Activated T-helper 1 cell treated with anti-CD3 and anti-CD28 coated beads, Interleukin-12 subunit alpha, Interleukin-12 subunit beta, Interleukin-2, Interleukin-4 antibody, amounts not matched to agents 30 ng/mL and 10 ng/mL and 1 ng/mL, durations not matched to agents 14 hours and 24 hours and 36 hours (primary cell): Measurements from ENCODE around the gene CDH2. TPM values are rescaled to one million over a fixed set of nuclear protein-coding genes. Genes with fewer than 3 reads are reported as not detected.

ENCODE experiments used
- DNase-seq: peaks from one replicate; pipeline ENCODE4 v3.0.0; 2021; ENCODE audit warnings: low spot score
- H3K27ac Mint-ChIP-seq: one replicate; pipeline ENCODE4 v1.8.0; 2021; ENCODE audit warnings: mild to moderate bottlenecking, mixed read lengths
- H3K27me3 Mint-ChIP-seq: one replicate; pipeline ENCODE4 v1.8.0; 2022; ENCODE audit warnings: mild to moderate bottlenecking, moderate library complexity, mixed read lengths; ENCODE audit not compliant: insufficient read depth
- H3K36me3 Mint-ChIP-seq: one replicate; pipeline ENCODE4 v1.8.0; 2021; ENCODE audit warnings: low read depth, mixed read lengths
- H3K4me1 Mint-ChIP-seq: one replicate; pipeline ENCODE4 v1.8.0; 2021; ENCODE audit warnings: low read depth, mixed read lengths
- H3K4me3 Mint-ChIP-seq: one replicate; pipeline ENCODE4 v1.8.0; 2021; ENCODE audit warnings: mild to moderate bottlenecking, moderate library complexity, mixed read lengths
- H3K9me3 Mint-ChIP-seq: one replicate; pipeline ENCODE4 v1.8.0; 2021; ENCODE audit warnings: mixed read lengths
- intact Hi-C: fragments of 100-400 bp; cut with micrococcal nuclease; formaldehyde crosslinking; loops from one replicate; pipeline ENCODE4 v1.15.1; 2024
- total RNA-seq: library from RNA; stranded (reverse); gene quantifications from 2 replicates; pipeline ENCODE4 v1.2.3, GENCODE V29; 2022

Gene CDH2
- total RNA-seq, 1 donor from 2014 or later, result 0.16 TPM

- DNase-seq, result no peak
- intact Hi-C loops, result no loop called here
- H3K9me3 Mint-ChIP-seq, result peaks cover 3% of the 10 kb centered on the region
- no peaks in the 10 kb centered on the region for H3K27me3 Mint-ChIP-seq
- no peak overlapping the region for H3K4me3 Mint-ChIP-seq
- H3K4me1 Mint-ChIP-seq, result no peaks in the 10 kb centered on the region
- H3K27ac Mint-ChIP-seq, result no peak overlapping the region
- H3K36me3 Mint-ChIP-seq, result no peaks in the 10 kb centered on the region
Observed at GRCh38 chr18:28134774-28135173, 42.2 kb downstream of the CDH2 start.

GRCh38 chr18:28132084-28132483 is 44.8 kb downstream of the CDH2 start:
- no peaks in the 10 kb centered on the region for H3K36me3 Mint-ChIP-seq
- H3K4me1 Mint-ChIP-seq, result no peaks in the 10 kb centered on the region
- H3K27ac Mint-ChIP-seq, result no peak overlapping the region
- no peaks in the 10 kb centered on the region for H3K9me3 Mint-ChIP-seq
- no peak overlapping the region for H3K4me3 Mint-ChIP-seq
- no peak for DNase-seq
- intact Hi-C loops, result no loop called here
- no peaks in the 10 kb centered on the region for H3K27me3 Mint-ChIP-seq

GRCh38 chr18:28128659-28128980 is 48.3 kb downstream of the CDH2 start:
- H3K4me1 Mint-ChIP-seq, result no peaks in the 10 kb centered on the region
- intact Hi-C loops, result no loop called here
- H3K4me3 Mint-ChIP-seq, result no peak overlapping the region
- H3K27ac Mint-ChIP-seq, result no peak overlapping the region
- H3K9me3 Mint-ChIP-seq, result no peaks in the 10 kb centered on the region
- no peaks in the 10 kb centered on the region for H3K36me3 Mint-ChIP-seq
- DNase-seq, result no peak
- no peaks in the 10 kb centered on the region for H3K27me3 Mint-ChIP-seq

DNA sequence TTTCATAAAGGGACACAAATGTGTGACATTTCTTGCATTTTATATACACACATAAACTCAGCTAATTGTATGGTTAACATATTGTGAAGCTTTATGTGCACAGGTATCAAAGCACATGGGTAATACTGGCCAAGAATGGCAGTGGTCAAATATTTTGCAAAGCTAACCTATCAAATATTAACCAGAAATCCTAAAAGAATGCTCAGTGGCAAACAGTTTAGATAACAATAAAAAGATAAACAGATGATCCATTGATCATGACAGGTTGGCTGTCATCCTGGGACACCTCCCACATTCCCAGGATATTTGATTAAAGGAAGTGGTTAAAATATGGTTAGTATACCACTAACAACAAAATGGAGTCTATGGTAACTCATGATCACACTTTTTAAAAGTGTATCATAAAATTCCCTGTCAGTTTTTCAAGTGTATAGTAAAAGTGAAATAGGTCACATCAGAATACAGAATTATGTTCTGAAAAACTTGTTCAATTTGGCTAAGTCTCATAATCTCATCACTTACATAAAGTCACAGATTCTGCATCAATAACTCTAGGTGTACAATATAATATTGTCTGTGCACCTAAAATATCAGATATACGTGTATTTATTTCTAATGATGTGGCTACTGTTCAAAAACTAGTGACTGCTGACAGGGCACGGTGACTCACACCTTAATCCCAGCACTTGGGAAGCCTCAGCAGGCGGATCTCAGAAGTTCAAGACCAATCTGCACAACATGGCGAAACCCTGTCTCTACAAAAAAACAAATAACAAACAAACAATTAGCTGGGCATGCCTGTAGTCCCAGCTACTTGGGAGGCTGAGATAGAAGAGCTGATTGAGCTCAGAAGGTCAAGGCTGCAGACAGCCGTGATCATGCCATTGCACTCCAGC is 48.9 kb downstream of the CDH2 start:
- intact Hi-C loops, result no loop called here
- Mint-ChIP-seq H3K4me3 (no peak overlapping the region), H3K9me3 (no peaks in the 10 kb centered on the region), H3K36me3 (no peaks in the 10 kb centered on the region), H3K27me3 (no peaks in the 10 kb centered on the region), H3K27ac (no peak overlapping the region), H3K4me1 (no peaks in the 10 kb centered on the region)
- DNase-seq, result no peak

DNA sequence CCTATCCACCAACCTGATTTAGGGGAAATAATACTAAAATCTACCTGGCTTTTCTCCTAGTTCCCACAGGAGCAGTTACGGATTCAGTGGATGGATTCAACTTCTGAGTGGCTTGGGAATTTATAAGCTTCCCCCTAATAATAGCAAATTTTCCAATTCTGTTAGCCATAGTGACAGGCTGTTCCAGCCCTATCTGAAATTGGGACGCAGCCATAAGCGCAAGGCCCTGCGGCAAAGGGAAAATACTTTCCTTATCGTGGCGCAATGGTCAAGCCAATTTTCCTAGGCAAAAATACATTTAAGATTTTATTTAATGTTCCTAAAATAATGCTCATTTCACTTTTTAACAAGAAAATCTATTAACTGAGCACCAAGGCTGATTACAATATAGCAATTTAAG is 49.7 kb downstream of the CDH2 start:
- Mint-ChIP-seq H3K4me1 (no peaks in the 10 kb centered on the region), H3K9me3 (no peaks in the 10 kb centered on the region), H3K27ac (no peak overlapping the region), H3K27me3 (no peaks in the 10 kb centered on the region), H3K36me3 (no peaks in the 10 kb centered on the region), H3K4me3 (no peak overlapping the region)
- no peak for DNase-seq
- intact Hi-C loops, result no loop called here

GRCh38 chr18:28126768-28127167 is 50.2 kb downstream of the CDH2 start:
- Mint-ChIP-seq H3K27ac (no peak overlapping the region), H3K9me3 (no peaks in the 10 kb centered on the region), H3K4me1 (no peaks in the 10 kb centered on the region), H3K4me3 (no peak overlapping the region), H3K36me3 (no peaks in the 10 kb centered on the region), H3K27me3 (no peaks in the 10 kb centered on the region)
- no peak for DNase-seq
- intact Hi-C loops, result no loop called here

DNA sequence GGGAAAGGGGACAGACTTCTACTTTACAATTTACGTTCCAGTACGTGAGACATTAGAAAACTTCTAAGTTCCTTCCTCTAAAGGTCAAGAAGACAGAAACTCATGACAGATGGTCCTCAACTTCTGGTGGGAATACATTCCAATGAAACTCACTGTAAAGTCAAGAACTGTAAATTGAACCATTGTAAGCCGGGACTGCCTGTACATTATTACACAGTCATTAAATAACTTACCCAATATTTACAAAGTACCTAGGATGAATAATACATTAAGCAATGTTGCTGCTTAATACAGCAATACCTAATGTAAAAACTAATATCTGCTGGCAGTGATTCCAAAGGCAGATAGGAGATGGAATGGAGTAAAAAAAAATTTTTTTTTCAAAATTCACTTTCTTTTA is 51.9 kb downstream of the CDH2 start:
- no peaks in the 10 kb centered on the region for H3K27me3 Mint-ChIP-seq
- H3K4me3 Mint-ChIP-seq, result no peak overlapping the region
- no peak overlapping the region for H3K27ac Mint-ChIP-seq
- peaks cover 6% of the 10 kb centered on the region for H3K9me3 Mint-ChIP-seq
- H3K36me3 Mint-ChIP-seq, result no peaks in the 10 kb centered on the region
- intact Hi-C loops, result no loop called here
- no peaks in the 10 kb centered on the region for H3K4me1 Mint-ChIP-seq
- DNase-seq, result no peak

DNA sequence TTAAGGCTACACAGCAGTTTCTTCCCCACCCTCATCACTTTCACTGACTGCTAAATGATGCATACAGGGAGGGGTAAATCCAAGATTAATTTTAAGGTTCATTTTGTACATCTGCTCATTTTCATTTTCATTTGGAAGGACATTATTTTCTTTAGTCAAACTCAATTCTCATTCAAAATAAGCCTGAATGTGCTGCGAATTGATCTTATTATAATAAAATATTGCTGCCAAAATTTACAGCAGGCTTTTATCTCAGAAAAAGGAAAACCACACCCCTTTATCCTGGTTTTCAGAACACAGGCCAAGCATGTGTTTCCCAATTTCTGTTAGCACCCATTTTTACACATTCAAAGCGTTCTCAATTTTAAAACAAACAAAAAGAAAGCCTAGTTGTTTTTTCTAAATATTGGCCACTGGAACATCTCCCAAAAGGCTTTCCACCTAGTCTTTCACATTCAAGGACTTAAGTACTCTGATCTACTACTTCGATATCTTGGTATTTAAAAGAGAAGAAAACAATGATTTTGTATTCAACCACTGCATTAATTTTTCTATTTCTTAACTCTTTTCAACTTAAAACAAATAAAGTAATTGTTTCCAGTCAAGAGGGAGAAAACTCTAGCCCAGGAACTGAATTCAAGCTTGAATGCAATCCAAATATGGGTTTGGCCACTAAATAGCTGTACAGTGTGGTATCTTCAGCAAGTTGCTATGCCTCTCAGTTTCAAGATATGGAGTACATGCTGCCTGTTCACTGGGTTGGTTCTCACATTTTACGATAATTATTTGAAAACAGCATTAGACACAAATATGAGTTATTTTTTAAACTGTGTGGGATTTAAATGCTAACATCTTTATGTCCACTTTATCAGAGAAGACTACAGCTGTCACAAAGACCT is 52.5 kb downstream of the CDH2 start:
- H3K9me3 Mint-ChIP-seq, result peaks cover 6% of the 10 kb centered on the region
- H3K4me1 Mint-ChIP-seq, result no peaks in the 10 kb centered on the region
- no peak overlapping the region for H3K4me3 Mint-ChIP-seq
- H3K27ac Mint-ChIP-seq, result no peak overlapping the region
- intact Hi-C loops, result no loop called here
- no peaks in the 10 kb centered on the region for H3K36me3 Mint-ChIP-seq
- no peak for DNase-seq
- H3K27me3 Mint-ChIP-seq, result no peaks in the 10 kb centered on the region

DNA sequence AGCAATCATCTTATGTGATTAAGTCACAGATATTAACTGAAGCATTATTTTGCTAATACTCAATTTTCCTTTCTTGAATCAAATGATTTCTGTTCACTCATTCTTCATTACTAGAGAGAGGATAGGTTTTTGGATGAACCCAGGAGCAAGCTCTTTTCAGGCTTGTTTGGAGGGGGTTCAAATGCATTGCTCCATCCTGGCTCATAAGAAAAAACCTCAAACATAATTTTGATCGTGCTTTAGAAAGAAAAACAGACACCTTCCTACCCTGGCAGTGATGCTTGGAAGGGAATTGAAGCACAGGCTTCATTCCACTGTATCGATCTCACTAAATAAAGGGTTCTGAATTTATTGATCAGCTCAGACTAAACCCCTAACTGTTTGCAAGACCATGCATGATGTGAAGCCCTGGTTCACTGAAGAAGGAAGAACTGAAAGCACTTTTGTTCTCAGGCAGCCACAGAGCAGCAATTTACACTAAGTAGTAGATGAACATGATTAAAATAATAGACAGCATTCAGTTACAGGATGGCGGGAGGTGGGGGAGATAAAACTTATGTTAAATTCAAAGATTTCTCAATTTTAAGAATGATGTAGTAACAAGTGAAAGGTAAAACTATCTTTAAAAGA is 53.4 kb downstream of the CDH2 start:
- H3K4me1 Mint-ChIP-seq, result no peaks in the 10 kb centered on the region
- H3K4me3 Mint-ChIP-seq, result no peak overlapping the region
- no peak for DNase-seq
- H3K36me3 Mint-ChIP-seq, result no peaks in the 10 kb centered on the region
- intact Hi-C loops, result no loop called here
- peaks cover 6% of the 10 kb centered on the region for H3K9me3 Mint-ChIP-seq
- no peak overlapping the region for H3K27ac Mint-ChIP-seq
- H3K27me3 Mint-ChIP-seq, result no peaks in the 10 kb centered on the region

DNA sequence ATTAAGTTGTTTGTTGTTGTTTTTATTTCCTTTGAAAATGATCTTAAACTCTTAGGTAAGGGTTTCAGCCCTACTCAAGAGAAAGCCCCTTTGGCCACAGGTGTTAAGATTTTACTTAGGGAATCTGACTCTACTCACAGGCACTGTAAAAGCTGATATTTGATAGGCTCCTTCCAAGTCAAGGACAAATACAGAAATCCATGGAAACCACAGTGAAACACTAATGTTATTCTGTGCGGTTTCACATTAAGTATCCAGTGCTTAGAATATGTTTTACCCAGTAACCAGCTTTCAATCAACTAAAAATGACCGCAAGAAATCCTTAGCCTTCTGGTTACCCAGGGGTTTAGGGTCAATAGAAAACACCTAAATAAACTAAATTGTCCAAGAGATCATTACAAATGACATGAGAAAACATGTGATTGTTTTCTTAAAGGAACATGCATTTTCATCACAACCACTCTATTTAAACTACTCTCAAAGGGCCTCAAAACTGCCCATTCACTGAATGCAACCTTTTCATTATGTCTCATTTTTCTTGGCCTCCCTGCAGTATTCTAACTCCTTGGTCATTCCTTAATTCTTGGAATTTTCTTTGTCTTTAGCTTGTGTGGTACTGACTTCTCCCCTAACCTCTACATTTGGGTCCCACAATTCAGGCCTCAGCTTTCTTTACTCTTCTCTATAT is 56.0 kb downstream of the CDH2 start:
- Mint-ChIP-seq H3K4me1 (no peaks in the 10 kb centered on the region), H3K4me3 (no peak overlapping the region), H3K27ac (no peak overlapping the region), H3K36me3 (no peaks in the 10 kb centered on the region), H3K27me3 (no peaks in the 10 kb centered on the region), H3K9me3 (peaks cover 6% of the 10 kb centered on the region)
- no peak for DNase-seq
- intact Hi-C loops, result no loop called here

DNA sequence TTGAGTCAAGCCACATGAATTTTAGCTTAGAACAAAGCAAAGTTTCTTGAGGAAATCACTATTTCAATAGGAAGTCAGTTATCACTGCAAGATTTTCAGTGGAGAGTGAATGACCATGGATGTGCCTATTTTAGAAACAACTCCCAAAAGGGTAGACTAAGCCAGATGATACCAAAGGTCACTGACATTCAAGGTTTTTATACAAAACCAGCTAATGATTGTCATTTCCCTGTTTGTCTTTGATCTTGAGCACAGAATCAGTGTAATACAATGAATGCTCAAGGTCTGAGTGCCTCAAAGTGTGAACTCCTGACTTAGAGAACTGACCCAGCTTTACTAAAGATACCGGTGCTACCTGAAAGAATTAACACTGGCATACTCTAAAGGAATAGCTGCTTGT is 60.5 kb downstream of the CDH2 start:
- no peaks in the 10 kb centered on the region for H3K36me3 Mint-ChIP-seq

DNA sequence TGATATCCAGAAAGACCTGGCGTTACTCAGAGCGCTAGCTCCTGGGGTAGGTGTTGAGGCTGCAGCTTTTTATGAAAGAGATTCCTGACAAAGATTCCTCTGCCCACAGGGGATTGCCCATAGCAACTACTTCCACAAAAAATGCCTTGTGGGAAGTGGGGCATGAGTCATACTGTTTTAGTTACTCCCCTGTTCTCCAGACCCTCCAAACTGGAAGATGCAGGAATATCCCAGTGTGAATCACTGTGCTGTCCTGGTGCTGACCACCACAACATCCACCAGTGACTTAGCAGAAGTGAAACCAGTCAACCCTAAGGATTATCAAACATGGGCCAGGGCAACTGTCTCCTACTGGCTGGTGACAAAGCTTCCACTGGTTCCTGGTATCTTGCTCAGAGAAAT is 61.8 kb downstream of the CDH2 start:
- intact Hi-C loops, result no loop called here
- H3K27me3 Mint-ChIP-seq, result no peaks in the 10 kb centered on the region
- DNase-seq, result no peak
- no peak overlapping the region for H3K4me3 Mint-ChIP-seq
- no peaks in the 10 kb centered on the region for H3K9me3 Mint-ChIP-seq
- H3K27ac Mint-ChIP-seq, result no peak overlapping the region
- H3K4me1 Mint-ChIP-seq, result no peaks in the 10 kb centered on the region
- no peaks in the 10 kb centered on the region for H3K36me3 Mint-ChIP-seq

More for the DNA sequence above, 60.5 kb downstream of the CDH2 start:
- no peaks in the 10 kb centered on the region for H3K4me1 Mint-ChIP-seq
- no peak overlapping the region for H3K4me3 Mint-ChIP-seq
- no peak overlapping the region for H3K27ac Mint-ChIP-seq
- H3K9me3 Mint-ChIP-seq, result peaks cover 4% of the 10 kb centered on the region
- no peak for DNase-seq
- H3K27me3 Mint-ChIP-seq, result no peaks in the 10 kb centered on the region
- intact Hi-C loops, result no loop called here
